ENCODE measurements around the gene NPC2.

GRCh38 chr14:74524076-74524811, 31.1 kb upstream of the NPC2 start:
- TF ChIP-seq EZH2 (IDR thresholded peaks at IDR 0.05) (no peak), POLR2AphosphoS5 (IDR thresholded peaks at IDR 0.05; ENCODE audit: borderline replicate concordance, low read depth, low read length) (no peak), FOXP2 (optimal IDR thresholded peaks at IDR 0.05; ENCODE audit: control extremely low read depth, extremely low read length, insufficient read depth) (no peak)

All from SK-N-MC (cell line).